NCI-H1436 (cell line): ENCODE results near the gene CYP2C8.
"Not testable (repeated sequence)": the region's sequence is repeated elsewhere in the genome, so short reads cannot be mapped to it uniquely, and the experiment has no call there.

Source experiments
- DNase-seq: peaks from one replicate; lab custom pipeline; 2025; lab: John Stamatoyannopoulos, UW

Gene CYP2C8

DNA sequence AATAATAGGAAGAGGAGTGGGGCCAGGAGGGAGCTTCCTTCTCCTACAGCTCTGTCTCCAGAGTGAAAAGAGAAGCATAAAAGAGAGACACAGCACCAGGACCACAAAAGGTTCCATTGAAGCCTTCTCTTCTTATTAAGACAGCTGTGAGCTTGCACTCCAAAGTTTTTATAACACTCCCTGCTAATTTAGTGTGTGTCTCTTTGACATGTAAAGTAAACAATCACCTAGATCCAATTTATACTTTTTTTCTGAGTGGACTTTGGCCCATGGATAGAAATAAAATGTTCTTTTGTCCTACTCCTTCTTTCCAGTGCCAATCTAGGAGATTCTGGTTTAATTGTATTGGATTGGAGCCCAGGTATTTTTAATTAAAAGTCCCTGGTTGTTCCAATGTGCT is at the start of gene CYP2C8:
Gene CYP2C8, minus strand, starts transcription at position 212 of the 400 bp plus-strand sequence. Its CDS starts 95 bp downstream, at position 117.
- no peak for DNase-seq

GRCh38 chr10:95116869-95117269 is 47.6 kb upstream of the CYP2C8 start:
- DNase-seq = no peak

- not testable (repeated sequence) for DNase-seq
Measured at GRCh38 chr10:95110823-95111222, 41.5 kb upstream of the CYP2C8 start.

DNA sequence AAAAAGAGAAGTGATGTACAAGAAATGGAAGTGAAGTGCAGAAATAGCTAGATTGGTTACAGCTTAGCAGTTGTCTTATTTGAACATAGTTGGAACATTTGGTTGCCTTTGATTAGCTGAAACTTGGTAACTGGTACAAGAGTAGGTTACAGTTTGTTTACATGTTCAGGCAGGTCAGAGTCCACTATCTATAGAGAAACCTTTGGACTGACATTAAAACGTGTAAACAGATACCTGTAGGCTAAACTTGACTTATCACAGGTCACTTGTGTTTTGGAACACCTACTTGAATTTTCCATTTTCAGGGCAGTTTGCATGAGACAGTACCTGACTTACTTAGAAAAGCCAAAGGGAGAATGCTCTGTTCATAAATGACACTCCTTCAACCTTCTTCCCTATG is 28.5 kb upstream of the CYP2C8 start:
- no peak for DNase-seq

DNA sequence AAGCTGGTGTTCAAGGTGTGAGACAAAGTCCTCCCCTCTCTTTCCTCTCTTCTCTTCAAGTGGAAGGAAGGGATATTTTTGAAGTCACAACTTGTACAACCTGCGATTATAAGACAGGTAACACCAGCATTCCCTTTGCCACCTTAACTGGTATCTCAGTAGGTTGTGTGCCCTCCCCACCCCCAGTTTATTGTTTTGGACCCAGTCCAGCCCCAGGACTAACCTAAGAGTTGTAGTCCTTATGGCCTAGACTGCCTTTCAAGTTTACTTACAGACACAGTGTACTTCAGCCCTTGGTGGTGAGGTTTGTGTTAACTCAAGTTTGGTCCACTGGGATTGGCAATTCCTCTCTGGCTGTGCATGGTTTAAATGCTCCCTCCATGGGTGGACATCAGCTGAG is 26.8 kb upstream of the CYP2C8 start:
- DNase-seq = no peak

DNA sequence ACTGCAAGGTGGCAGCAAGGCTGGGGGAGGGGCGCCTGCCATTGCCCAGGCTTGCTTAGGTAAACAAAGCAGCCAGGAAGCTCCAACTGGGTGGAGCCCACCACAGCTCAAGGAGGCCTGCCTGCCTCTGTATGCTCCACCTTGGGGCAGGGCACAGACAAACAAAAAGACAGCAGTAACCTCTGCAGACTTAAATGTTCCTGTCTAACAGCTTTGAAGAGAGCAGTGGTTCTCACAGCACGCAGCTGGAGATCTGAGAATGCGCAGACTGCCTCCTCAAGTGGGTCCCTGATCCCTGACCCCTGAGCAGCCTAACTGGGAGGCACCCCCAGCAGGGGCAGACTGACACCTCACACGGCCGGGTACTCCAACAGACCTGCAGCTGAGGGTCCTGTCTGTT is 10.3 kb upstream of the CYP2C8 start:
- not testable (repeated sequence) for DNase-seq

DNA sequence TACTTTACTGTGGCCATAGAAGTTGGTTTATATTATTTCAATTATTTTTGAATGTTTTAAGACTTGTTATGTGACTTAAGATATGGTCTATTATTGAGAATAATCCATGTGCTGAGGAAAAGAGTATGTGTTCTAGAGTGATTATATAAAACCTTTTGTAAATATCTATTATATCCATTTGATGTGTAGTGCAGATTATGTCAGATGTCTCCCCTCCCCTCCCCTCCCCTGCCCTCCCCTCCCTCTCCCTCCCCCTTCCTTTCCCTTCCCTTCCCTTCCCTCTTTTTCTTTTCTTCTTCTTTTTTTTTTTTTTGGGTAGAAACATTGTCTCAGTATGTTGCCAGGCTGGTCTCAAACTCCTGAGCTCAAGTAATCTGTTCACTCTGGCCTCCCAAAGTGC is 8.3 kb upstream of the CYP2C8 start:
- DNase-seq = no peak

DNA sequence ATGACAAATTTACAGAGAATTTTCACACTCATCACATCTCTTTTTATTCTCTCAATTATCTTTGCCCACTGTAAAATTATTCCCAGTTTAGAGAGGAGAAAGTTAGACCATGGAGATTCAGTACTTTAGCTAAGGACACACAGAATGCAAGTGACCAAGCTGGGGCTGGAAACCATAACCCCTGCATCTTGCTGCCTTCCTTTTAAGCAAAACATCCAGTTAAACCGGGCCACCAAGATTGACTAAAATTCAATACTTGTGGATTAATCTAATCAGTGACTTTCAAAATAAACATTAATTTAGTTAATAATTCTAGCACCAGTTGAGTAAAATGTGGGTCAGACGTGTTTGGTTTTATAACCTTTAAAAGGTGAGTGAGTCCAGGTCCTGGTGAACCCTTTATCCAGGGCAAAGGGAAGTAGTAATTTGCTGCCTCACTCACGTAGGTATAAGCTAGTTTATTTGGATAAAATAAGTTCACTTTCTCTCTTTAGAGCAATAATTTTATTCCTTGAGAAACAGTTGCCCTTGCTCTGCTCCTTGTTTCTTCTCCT is 1.9 kb upstream of the CYP2C8 start:
- no peak for DNase-seq

GRCh38 chr10:95064125-95064524 is 5.2 kb downstream of the CYP2C8 start:
- DNase-seq = not testable (repeated sequence)

- no peak for DNase-seq
Measured at GRCh38 chr10:95056744-95057363, 12.4 kb downstream of the CYP2C8 start.

- no peak for DNase-seq
Measured at GRCh38 chr10:95049919-95050318, 19.4 kb downstream of the CYP2C8 start.

DNA sequence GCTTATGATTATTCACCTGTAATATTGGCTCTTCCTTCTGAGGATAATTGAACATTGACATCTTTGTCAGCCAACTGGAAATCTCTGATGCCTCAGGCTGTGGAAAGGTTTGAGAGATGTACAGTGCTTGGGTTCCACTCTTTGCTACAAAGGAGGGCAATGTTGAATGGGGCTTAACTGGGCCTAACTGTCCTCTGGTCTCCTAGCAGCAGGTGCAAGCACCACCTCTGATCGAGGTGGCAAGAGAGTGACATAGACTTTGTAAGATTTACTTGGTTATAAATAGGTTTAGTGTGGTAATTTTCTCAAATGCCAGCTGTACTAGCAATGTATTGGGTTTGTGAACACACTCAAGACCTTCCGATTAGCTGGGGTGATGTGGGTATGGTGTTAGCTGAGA is 21.1 kb downstream of the CYP2C8 start:
- DNase-seq = no peak

GRCh38 chr10:95039281-95039680 is 30.0 kb downstream of the CYP2C8 start:
- DNase-seq = no peak

- DNase-seq = no peak
Measured at GRCh38 chr10:95035332-95036295, 33.7 kb downstream of the CYP2C8 start.

DNA sequence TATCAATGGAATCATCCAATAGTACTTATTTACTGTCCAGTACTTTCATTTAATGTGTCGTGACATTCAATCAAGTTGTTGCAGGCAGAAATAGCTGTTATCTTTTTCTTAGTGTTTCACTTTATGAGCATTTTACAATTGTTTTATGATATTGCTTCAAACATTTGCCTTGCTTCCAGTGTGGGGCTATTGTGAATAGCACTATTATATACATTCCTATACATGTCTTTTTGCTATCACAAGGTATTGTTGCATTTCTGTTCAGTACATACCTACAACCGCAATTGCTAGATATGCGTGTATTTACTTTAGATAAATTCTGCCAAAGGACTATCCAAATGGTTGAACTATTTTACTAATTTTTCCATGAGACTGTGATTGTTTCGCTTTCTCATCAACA is 34.9 kb downstream of the CYP2C8 start:
- DNase-seq = no peak

DNA sequence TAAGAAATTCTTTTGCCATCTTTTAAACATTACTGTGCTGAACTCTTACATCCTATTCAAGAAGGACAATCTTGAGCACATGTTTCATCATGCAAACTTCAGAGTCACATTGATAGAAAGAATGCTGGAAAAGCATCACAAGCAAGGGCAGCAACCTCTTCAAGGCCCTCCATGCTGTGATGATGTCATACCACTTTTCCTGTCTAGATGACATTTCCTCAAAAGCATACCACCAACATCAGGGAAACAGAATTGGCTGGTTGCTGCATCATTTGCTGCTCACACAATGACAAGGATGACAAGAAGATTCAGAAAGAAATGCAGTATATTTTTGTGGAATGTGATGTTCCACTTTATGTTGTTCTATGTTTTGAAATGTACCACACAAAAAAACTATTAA is 37.6 kb downstream of the CYP2C8 start:
- no peak for DNase-seq

DNA sequence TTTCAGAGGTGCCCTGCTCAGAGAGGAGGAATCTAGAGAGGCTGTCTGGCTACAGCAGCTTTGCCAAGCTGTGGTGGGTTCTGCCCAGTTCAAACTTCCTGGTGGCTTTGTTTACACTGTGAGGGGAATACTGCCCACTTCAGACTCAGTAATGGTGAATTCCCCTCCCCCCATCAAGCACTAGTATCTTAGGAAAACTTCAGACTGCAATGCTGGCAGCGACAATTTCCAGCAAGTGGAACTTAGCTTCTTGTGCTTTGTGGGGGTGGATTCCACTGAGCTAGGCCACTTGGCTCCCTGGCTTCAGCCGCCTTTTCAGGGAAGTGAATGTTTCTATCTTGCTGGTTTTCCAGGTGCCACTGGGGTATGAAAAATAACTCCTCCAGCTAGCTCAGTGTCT is 42.8 kb downstream of the CYP2C8 start:
- DNase-seq = no peak

DNA sequence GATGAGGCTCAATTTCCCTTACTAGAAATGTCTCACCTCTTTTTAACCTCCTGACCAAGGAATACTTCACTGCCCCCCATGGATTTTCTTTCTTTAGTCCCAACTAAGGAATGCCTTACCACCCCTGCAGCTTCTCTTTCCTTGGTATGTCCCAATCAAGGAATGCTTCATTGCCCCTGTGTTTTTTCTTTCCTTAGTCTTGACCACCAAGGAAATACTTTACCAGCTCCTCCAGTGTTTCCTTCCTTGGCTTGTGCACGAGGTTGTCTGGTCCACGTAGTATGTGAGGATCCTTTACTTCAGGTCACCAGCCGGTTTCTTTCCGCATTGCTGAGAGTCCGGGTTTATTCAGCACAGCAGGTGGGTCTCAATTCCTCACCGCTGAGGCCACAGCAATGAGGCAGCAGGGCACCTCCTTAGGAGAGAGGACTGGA is 71.5 kb downstream of the CYP2C8 start:
- no peak for DNase-seq

DNA sequence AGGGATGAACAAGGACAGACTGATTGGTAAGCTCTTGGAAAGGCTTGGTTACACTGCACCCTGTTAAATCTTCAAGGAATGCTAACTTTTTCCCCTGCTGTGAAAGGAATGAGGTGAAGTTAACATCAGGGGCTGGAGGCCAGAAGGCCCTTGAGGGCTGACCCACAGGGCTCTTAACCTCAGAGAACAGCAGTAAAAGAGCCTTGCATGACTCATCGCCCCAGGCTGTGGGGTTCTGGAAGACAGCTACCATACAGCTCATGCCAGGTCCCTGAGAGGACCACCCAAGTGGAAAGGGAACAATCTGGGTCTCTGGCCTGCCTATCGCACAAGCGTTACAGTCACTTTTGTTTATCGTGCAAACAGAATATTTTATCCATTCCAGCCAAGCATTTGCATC is 76.5 kb downstream of the CYP2C8 start:
- DNase-seq = no peak

DNA sequence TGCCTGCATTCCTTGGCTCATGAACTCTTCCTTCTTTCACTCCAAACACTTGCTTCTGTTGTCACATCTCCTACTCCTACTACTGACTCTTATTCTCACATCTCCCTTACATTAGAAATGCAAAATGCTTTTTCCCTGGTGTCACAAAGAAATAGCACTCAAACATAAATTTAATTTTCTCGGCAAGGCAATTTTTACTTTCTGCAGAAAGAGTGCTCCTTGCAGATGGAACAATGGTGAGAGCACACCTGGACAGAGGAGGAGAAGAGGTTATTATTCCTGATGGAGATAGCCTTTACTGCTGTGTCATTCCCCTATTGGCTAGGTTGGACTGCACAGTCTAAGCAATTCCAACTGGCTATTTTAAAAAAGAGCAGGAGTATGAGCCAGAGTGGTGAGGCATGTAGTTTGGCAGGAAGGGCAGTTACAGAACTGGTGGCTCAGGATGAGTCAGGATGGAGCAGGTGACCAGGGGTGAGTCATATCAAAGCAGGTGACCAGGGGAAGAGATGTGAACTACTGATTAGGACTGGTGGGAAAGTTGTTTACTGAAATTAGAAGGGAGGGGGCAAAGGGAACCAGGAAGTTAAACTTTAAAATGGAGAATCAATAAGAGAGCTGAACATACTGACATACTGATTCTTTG is 77.9 kb downstream of the CYP2C8 start:
- no peak for DNase-seq

DNA sequence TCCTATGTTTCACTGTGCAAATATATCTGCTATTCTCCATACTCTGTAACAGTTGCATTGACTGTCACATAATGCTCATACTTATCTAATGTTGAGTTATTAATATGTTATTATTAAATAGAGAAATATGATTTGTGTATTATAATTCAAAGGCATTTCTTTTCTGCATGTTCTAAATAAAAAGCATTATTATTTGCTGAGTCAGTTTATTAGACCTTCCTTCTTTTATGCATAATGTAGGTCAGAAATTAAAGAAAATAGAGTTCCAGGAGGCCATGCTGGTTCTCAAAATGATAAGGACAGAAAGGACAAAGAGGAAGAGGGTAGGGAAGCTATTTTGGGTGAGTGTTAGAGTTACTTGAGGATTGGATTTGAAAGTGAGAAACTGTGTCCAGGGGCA is 80.1 kb downstream of the CYP2C8 start:
- DNase-seq = no peak
